PC-9 (cell line): Measurements from ENCODE around the gene FBXO41. TPM values are rescaled to one million over a fixed set of nuclear protein-coding genes. Genes with fewer than 3 reads are reported as not detected.
A peak's percentile ranks its signal among the peaks of the same experiment; 100 is the strongest.

Experiments
- BruUV-seq: library from RNA; stranded (reverse); fragments of 400-500 nt; replicated peaks from 2 replicates; lab custom pipeline; 2021; lab: Mats Ljungman, UMichigan
- CTCF ChIA-PET: fragments of 300-600 bp; sonication (Branson Sonifier 250); formaldehyde crosslinking; loops from one replicate; lab custom pipeline; 2022; ENCODE audit warnings: antibody characterized with exemption; lab: Charles Lee
- POLR2A ChIA-PET: fragments of 300-600 bp; sonication (Branson Sonifier 250); formaldehyde crosslinking; loops from one replicate; lab custom pipeline; 2022; ENCODE audit warnings: antibody characterized with exemption; ENCODE audit not compliant: unreplicated experiment; lab: Charles Lee
- DNase-seq, 2 experiments: peaks; one replicate each; pipeline versions ENCODE4 v3.0.0 to v3.0.0-alpha.2; 2015 to 2022; ENCODE audit warnings: mixed read lengths in 1 of 2
- H2AFZ ChIP-seq: fragments of 200-600 bp; sonication (generic); 2 replicates; pipeline ENCODE4 v1.8.1; 2017; ENCODE audit warnings: antibody characterized with exemption
- H3F3A ChIP-seq: fragments of 200-600 bp; sonication (generic); 2 replicates; pipeline ENCODE4 v1.8.1; 2017; ENCODE audit warnings: antibody characterized with exemption, mild to moderate bottlenecking, low read depth; ENCODE audit not compliant: insufficient read depth
- H3K27ac ChIP-seq: fragments of 200-600 bp; sonication (generic); 2 replicates; pipeline ENCODE4 v1.6.1; 2016; ENCODE audit warnings: mixed run types
- H3K27me3 ChIP-seq: fragments of 200-600 bp; sonication (generic); 2 replicates; pipeline ENCODE4 v1.6.1; 2016; ENCODE audit warnings: low read depth, mixed run types; ENCODE audit not compliant: insufficient read depth
- H3K36me3 ChIP-seq: fragments of 200-600 bp; sonication (generic); 2 replicates; pipeline ENCODE4 v1.6.1; 2016; ENCODE audit warnings: low read depth, mixed run types
- H3K4me1 ChIP-seq: fragments of 200-600 bp; sonication (generic); replicated peaks from 2 replicates; pipeline ENCODE4 v1.6.1; 2016; ENCODE audit warnings: mixed run types; ENCODE audit not compliant: insufficient read depth
- H3K4me2 ChIP-seq: fragments of 200-600 bp; sonication (generic); 2 replicates; pipeline ENCODE4 v1.6.1; 2017; ENCODE audit warnings: mixed run types
- H3K4me3 ChIP-seq: fragments of 200-600 bp; sonication (generic); 2 replicates; pipeline ENCODE4 v1.6.1; 2016; ENCODE audit warnings: mixed run types
- H3K79me2 ChIP-seq: fragments of 200-600 bp; sonication (generic); 2 replicates; pipeline ENCODE4 v1.6.1; 2017; ENCODE audit warnings: low read depth, mixed run types
- H3K9me2 ChIP-seq: fragments of 200-600 bp; sonication (generic); 2 replicates; pipeline ENCODE4 v1.8.1; 2017; ENCODE audit warnings: mild to moderate bottlenecking; ENCODE audit not compliant: insufficient read depth
- H3K9me3 ChIP-seq: fragments of 200-600 bp; sonication (generic); 2 replicates; pipeline ENCODE4 v1.8.1; 2016; ENCODE audit warnings: low read depth; ENCODE audit not compliant: insufficient read depth
- H4K20me1 ChIP-seq: fragments of 200-600 bp; sonication (generic); 2 replicates; pipeline ENCODE4 v1.8.1; 2017; ENCODE audit not compliant: insufficient read depth
- CTCF ChIP-seq: fragments of 200-600 bp; sonication (generic); conservative IDR thresholded peaks from 2 replicates; pipeline ENCODE4 v1.6.1; 2017; ENCODE audit warnings: mixed run types, antibody characterized with exemption, mild to moderate bottlenecking, moderate library complexity
- EZH2 ChIP-seq: fragments of 200-600 bp; sonication (generic); IDR thresholded peaks from 2 replicates; pipeline ENCODE4 v1.8.0; 2017; ENCODE audit warnings: antibody characterized with exemption, low read depth
- intact Hi-C: fragments of 100-400 bp; cut with micrococcal nuclease; formaldehyde crosslinking; loops from one replicate; pipeline ENCODE4 v1.10.0; 2022; ENCODE audit not compliant: unreplicated experiment
- total RNA-seq: library from RNA; stranded (reverse); gene quantifications from 2 replicates; pipeline ENCODE4 v1.2.3, GENCODE V29; 2021

The FBXO41 gene
- total RNA-seq, 1 experiment from 2014 or later = 16.4 TPM

- H3K9me2 ChIP-seq = no peaks in the 10 kb centered on the region
- H3K79me2 ChIP-seq = no peaks in the 10 kb centered on the region
- no peaks in the 10 kb centered on the region for H3K27me3 ChIP-seq
- H3K36me3 ChIP-seq = peaks cover 4% of the 10 kb centered on the region; the same call in 1 of the 2 replicates
- no peaks in the 10 kb centered on the region for H3K4me1 ChIP-seq
- POLR2A ChIA-PET = no interaction called here
- H3F3A ChIP-seq = no peaks in the 10 kb centered on the region
- H4K20me1 ChIP-seq = peaks cover 4% of the 10 kb centered on the region; the same call in 1 of the 2 replicates
- no TSS peak for BruUV-seq
- peak overlapping the region; percentile 24; the same call in 1 of the 2 replicates for H3K4me2 ChIP-seq
- no peaks in the 10 kb centered on the region for H3K9me3 ChIP-seq
- no peak overlapping the region for H3K27ac ChIP-seq
- peak overlapping the region; percentile 23; the same call in 1 of the 2 replicates for H3K4me3 ChIP-seq
- no peak for DNase-seq
- CTCF ChIA-PET = no interaction called here
- intact Hi-C loops = no loop called here
- no peak overlapping the region for H2AFZ ChIP-seq
- no peak for TF ChIP-seq CTCF
- no peak for TF ChIP-seq EZH2
Measured at GRCh38 chr2:73269686-73270465, 14.4 kb downstream of the FBXO41 start.

GRCh38 chr2:73268830-73269685 lies 15.2 kb downstream of the FBXO41 start:
- H3F3A ChIP-seq = no peaks in the 10 kb centered on the region
- H3K79me2 ChIP-seq = no peaks in the 10 kb centered on the region
- H3K4me2 ChIP-seq = no peak overlapping the region
- DNase-seq = peak in 1 of 2 experiments; percentile 63
- peaks cover 4% of the 10 kb centered on the region; the same call in 1 of the 2 replicates for H4K20me1 ChIP-seq
- no peaks in the 10 kb centered on the region for H3K4me1 ChIP-seq
- TF ChIP-seq EZH2 = no peak
- no peak for TF ChIP-seq CTCF
- BruUV-seq = no TSS peak
- CTCF ChIA-PET = no interaction called here
- no peak overlapping the region for H2AFZ ChIP-seq
- H3K27ac ChIP-seq = no peak overlapping the region
- peaks cover 4% of the 10 kb centered on the region for H3K36me3 ChIP-seq
- peak overlapping the region; percentile 23; the same call in 1 of the 2 replicates for H3K4me3 ChIP-seq
- no peaks in the 10 kb centered on the region for H3K9me3 ChIP-seq
- intact Hi-C loops = no loop called here
- no peaks in the 10 kb centered on the region for H3K27me3 ChIP-seq
- POLR2A ChIA-PET = no interaction called here
- H3K9me2 ChIP-seq = no peaks in the 10 kb centered on the region

GRCh38 chr2:73268366-73268829 lies 15.9 kb downstream of the FBXO41 start:
- no peaks in the 10 kb centered on the region for H3K9me3 ChIP-seq
- H3K4me3 ChIP-seq = no peak overlapping the region
- no peaks in the 10 kb centered on the region for H3K79me2 ChIP-seq
- POLR2A ChIA-PET = no interaction called here
- no TSS peak for BruUV-seq
- H3K27me3 ChIP-seq = no peaks in the 10 kb centered on the region
- H3K4me1 ChIP-seq = no peaks in the 10 kb centered on the region
- no peak for DNase-seq
- no peaks in the 10 kb centered on the region for H3K9me2 ChIP-seq
- H2AFZ ChIP-seq = no peak overlapping the region
- peaks cover 4% of the 10 kb centered on the region for H3K36me3 ChIP-seq
- 0 out of 2 replicates have a peak, but pooled peaks cover 4% of the 10 kb centered on the region for H4K20me1 ChIP-seq
- TF ChIP-seq EZH2 (no peak), CTCF (no peak)
- CTCF ChIA-PET = no interaction called here
- no peak overlapping the region for H3K27ac ChIP-seq
- no peak overlapping the region for H3K4me2 ChIP-seq
- H3F3A ChIP-seq = no peaks in the 10 kb centered on the region
- intact Hi-C loops = no loop called here
